DMS53 treated with DMSO at 0.1 percent for 48 hours (cell line): ENCODE measurements around the gene NCOA1.
"Not testable (repeated sequence)": the region's sequence is repeated elsewhere in the genome, so short reads cannot be mapped to it uniquely, and the experiment has no call there.

Source experiments
- DNase-seq: peaks from one replicate; lab custom pipeline; 2025; ENCODE audit not compliant: unreplicated experiment; lab: John Stamatoyannopoulos, UW

The NCOA1 gene

DNA sequence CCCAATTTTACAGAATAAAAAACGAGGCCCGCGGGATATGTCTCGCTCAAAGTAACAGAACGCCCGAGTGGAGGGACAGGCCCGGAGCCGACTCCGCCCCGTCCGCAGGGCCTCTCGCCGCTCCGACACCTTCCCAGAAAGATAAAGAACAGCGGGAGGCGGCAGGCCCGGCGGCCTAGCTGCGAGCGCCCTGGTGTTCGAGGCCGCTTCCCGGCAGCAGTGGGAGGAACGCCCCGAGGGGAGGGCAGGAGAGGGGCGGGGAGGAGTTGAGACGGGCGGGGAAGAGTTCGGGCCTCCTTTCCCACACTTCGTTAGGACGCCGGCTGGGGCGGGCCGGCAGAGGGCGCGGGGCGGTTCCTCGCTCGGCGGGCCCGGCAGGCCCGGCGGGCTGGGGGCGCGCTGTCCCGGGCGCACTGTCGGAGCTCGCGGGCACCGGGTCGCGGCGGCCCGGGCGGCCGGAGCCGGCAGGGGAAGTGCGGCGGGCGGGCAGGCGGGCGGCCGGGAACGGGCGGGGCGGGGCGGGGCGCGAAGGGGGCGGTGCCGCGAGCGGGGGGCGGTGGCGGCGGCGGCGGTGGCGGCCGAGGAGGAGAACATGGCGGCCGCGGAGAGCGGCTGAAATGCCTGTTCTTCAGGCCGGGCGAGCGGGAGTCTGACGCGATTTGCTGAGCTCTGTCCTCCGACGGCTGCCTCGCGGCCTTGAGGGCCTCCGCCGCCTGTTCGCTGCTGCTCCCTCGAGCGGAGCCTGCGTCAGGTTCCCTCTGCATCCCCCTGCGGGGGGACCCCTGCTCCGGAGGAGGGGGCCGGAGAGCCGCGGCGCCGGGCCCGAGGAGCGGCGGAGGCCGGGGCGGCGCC is at the start of gene NCOA1:
Gene NCOA1 (plus strand): TSS at position 565 of the 852 bp plus-strand sequence. CDS start 167,424 bp downstream, outside the sequence.
- DNase-seq, result peak; percentile 65

DNA sequence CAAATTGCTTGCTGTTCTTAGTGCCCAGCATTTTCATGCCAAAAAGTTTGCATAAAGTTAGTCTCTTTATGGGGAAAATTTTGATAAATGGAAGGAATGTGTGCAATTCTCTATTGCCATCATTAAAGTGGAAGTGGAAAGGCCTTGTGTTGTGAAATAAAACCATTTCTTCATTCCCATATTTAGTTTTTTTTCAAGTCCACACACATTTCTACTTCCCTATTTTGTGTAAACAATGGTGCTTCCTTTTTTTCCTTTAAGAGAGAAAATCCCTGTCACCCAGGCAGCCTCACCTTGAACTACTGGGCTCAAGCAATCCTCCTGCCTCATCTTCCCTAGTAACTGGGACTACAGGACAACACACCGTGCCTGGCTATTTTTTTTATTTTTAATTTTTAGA is 42.3 kb upstream of the NCOA1 start:
- no peak for DNase-seq

DNA sequence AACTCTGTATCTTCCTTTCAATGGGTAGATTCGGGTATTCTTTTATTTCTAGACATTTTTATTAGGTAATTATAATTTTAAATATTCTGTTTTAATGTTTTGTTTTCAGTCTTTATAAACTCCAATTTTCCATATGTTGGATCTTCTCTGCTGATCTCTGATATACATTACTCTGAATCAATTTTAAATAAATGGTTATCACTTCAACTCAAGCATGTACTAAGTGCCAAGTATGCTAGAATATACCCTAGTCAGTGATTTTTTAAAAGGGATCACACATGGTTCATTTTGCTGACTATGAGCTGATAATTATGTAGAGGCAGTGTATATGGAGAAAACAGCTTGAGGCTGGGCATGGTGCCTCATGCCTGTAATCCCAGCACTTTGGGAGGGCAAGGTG is 41.7 kb upstream of the NCOA1 start:
- DNase-seq, result no peak

DNA sequence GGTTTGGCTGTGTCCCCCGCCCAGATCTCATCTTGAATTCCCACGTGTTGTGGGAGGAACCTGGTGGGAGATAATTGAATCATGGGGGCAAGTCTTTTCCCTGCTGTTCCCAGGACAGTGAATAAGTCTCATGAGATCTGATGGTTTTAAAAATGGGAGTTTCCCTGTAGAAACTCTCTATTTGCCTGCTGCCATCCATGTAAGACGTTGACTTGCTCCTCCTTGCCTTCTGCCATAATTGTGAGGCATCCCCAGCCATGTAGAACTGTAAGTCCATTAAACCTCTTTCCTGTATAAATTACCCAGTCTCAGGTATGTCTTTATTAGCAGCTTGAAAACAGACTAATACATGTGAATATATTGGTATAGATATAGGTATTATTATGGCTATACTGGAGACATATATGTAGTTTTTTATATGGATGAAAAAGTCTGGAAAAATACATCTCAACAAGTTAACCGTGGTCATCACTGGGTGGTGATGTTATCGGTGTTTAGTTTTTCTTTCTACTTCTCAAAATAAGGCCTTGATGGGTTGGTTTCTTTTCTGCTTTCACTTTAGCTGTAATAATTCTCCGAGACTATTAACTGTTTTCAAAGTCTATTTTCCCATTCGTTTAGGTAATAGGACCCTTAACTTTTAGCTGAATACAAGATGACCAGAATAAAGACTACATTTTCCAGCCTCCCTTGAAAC is 39.1 kb upstream of the NCOA1 start:
- DNase-seq, result no peak

DNA sequence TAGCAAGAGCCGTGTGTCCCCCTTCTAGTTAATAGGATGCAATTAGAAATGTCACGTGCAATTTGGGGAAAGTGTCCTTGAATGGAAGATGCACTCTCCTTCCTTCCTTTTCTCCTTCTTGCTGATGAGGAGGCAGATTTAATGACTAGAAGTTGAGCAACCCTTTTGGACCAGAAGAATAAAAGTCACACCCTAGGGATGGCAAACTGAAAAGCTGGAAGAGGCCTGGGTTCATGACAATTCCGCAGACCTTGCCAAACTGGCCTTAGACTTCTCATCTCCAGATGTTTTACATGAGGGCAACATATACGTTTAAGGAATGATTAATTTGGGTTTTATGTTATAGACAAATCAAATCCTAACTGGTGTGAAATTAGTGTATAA is 38.6 kb upstream of the NCOA1 start:
- no peak for DNase-seq

DNA sequence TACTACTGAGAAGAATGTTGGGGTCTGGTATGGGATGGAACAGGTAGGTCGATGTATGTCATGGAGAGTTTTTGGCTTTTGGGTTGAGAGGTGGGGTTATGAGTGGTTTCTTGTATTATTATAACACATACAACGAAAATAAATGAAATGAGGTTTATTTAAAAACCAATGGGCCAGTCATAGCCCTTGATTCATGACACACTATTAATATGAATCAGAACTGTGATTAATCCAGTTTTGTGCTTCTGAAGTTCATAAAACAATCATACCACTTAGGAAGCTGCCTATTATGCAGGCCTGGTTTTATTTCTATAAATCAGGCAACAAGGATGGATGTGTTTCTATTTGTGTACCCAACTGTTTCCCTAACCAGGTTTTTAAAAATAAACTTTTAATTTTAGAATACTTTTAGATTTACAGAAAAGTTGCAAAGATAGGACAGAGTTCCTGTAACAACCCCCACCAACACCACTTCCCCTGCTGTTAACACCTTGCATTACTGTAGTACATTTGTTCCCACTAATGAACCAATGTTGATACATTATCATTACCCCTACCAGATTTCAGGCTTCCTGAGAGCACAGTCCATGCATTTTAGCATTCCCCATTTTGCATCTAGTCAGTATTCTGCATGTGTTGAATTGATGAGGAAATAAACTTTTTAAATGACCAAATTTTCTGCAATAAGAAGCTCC is 37.5 kb upstream of the NCOA1 start:
- DNase-seq, result no peak

DNA sequence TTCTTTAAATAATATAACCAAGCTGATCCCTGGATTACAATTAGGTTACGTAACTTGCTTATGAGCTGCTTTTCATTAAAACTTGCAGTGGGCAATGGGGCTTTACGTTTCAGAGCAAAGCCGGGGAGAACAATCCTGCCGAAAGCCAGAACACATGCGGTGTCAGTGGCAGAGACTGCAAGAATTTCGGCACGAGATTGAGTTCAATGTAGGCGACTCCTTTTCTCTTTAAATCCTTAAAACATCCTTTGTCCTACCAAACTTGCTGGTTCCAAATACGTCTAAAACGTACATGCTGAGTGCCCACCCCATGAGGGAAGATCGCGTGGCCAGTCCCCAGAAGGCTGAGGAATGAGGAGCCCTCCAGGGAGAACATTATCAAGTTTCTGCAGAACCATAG is 36.8 kb upstream of the NCOA1 start:
- no peak for DNase-seq

DNA sequence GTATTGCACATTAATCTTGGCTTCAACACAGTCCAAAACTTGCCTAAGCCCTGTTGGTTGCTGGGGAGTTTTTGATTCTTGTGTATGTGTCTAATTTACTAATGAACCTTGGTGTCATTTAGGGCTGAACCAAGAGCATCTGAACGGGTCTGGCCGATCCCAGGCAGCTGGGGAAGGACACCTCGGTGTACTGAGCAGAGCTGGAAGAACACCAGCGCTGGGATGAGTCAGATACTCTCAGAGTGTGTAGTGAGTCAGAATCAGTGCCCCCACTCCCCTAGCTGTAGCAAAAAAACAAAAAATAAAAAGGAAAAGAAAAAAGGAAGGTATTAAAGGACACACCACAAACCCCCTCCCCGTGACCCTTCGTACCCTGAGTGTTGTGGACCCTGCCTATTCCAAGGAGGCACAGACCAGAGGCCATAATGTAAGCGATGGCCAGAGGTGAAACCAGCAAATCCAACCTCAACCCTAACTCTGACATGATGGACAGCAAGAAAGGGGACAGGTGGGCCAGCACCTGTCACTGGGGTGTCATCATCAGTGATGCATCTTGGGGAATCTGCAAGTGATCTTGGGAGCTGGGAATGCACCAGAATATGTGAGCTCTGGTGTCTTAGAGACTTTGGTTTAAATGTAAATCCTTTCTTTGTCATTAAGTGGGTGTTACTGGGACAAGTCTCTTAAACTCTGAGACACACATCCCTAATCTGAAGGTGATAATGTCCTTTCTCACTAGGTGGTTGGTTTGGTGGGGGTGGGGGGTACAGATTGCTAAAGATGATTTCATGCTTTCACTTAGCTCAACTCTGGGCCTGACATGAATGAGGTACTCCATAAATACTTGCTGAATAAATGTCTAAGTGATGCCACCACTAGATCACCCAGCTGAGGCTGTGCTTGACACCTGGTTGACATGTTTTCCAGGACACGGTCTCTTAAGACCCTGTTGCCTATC is 34.2 kb upstream of the NCOA1 start:
- DNase-seq, result no peak

DNA sequence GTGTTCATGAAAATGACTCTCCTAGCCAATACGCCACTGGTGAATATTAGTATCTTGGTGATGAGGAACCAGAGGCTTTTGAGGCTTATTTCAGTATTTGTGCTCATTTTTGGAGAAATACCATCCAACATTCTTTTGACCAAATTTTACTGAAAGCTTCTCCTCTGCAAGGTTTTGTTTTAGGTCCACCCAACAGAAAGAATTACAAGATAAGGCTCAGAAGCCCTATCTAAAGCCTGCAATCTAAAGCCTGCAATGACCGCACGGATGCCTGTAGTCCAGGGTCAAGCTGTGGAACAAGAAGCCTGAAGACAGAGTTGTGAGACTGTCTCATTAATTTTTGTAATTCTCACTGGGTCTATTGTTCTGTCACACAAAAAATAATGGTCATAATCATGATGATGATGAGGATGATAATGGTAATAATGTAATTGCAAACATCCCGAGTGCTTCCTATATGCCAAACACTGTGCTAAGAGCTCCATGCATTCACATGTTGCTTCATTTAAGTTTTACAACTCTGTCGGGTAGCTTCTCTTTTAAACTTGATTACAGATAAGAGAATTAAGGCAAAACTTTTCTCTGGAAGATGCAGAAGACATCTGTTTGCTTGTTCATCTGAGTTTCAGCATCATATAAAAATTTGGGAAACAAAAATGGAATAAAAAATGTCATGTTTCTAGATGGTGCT is 33.2 kb upstream of the NCOA1 start:
- no peak for DNase-seq

DNA sequence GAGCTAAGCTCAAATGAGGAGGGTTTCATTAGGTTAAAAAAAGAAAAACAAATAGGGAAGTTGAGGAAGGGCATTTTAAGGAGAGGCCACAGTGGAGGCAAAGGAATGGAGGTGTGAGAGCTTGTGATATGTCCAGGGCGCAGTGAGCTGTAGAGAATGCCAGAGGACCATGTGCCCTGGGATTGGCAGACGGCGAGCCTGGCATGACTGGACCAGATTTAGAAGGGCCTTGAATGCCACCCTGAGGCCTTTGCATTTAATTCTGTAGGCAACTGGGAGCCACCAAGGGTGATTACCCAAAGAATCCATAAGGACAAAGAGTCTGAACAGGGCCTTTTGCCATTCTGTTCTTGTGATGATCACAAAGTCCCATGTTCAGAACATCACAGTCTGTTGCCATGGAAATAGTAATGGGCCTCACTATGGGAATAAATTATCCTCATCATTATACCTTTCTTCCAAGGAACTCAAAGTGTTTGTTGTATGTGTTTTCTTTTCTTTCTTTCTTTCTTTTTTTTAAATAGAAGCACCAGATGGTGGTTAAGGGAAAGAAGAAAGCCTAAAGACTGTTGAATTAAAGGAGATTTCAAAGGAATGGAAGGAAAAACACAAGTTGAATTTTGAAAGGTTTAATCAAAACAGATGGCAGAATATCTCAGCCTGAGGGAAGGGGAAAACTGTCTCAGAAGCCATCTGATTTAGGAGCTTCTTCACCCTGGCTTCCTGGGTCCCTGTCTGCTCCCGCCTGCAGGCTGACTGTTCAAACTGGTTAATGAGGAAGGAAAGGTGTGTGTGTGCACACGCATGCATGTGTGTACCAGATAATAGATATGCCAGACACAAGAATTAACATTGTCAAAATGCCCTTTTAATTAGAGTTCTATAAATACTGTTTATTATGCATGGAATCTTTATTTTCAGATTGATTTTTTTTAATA is 31.6 kb upstream of the NCOA1 start:
- DNase-seq, result no peak

DNA sequence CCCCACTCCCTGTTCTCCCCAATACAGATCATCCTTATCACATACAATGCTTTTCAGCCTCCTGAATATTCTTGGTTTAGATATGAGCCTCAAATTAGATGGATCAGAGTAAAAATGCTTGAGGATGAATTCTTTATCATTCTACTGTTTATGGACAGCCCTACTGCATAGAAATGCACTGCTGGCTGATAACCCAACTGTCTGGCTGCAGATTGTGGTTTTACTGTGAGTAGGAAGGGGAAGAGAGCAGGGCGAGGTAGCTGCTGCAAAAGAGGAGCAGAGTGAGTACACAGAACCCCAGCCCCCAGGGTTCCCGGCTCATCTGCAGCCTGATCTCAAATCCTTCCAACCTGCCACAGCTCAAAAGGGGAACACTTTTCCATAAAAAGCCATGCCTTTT is 29.4 kb upstream of the NCOA1 start:
- DNase-seq, result no peak

DNA sequence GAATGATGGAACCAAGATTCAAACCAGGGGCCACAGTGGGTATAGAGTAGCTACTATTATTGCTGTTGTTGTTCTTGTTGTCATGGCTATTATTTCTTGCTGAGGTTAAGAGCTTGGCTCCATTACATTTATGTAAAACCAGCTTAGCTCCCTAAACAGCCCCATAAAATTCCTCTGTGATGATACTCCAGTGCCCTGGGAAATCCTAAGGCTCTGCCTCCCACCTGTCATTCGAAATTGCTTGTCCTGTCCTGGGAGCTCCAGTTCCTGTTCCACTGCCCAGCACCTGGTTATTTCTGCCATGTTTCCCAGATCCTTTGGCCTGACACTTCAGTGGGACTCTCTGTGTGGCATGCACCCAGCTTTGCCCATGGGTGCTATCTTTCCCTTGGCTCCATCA is 27.8 kb upstream of the NCOA1 start:
- no peak for DNase-seq

DNA sequence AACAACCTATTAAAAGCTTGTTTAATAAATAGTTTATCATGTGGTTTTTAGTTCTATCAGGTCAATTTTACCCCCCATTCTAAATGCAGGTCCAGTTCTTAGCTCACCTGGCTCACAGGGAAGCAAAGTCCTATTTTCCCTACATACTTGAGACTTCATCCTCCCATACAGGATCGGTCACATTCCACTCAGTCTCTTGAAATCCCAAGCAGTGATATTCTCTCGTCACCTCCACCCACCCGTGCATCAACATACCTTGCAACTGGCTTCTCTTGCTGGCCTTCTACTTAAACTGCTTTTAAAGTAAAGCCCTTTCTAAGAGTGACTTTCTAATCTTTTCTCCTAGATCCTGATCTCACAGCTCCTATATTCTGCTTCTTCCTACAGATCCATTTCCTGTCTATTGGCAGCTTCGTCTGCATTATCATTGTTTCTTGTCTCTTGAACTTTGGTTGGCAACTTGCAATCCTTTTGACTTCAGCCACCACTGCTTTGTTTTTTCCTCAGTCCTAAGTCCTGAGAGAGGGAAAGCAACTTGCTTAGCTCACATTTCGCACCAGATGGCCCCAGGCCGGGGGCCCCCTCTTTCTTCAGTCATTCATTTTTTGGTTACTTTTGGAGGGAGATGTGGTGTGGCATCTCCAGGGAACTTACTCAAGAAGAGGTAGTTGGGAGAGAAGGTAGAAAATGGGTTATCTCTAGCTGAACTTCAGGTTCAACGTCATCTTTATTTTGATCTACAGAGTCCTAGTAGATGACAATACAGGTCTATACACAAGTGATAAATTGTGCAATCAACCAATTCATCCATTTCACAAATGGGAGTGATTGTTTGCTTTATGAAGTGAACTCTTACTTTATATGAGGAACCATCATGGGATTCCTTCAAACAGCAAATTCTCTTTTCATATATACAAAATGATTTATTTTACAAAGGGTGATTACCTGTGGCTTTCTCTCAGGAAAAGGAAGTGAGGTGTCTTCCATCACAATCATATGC is 23.9 kb upstream of the NCOA1 start:
- DNase-seq, result no peak

DNA sequence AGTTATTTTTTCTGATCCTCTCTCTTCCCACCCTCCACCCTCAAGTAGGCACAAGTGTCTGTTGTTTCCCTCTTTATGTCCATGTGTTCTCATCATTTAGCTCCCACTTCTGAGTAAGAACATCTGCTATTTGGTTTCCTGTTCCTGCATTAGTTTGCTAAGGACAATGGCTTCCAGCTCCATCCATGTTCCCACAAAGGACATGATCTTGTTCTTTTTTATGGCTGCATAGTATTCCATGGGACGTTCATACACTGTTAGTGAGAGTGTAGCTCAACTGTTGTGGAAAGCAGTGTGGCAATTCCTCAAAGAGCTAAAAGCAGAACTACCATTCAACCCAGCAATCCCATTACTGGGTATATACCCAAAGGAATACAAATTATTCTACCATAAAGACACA is 22.6 kb upstream of the NCOA1 start:
- not testable (repeated sequence) for DNase-seq

DNA sequence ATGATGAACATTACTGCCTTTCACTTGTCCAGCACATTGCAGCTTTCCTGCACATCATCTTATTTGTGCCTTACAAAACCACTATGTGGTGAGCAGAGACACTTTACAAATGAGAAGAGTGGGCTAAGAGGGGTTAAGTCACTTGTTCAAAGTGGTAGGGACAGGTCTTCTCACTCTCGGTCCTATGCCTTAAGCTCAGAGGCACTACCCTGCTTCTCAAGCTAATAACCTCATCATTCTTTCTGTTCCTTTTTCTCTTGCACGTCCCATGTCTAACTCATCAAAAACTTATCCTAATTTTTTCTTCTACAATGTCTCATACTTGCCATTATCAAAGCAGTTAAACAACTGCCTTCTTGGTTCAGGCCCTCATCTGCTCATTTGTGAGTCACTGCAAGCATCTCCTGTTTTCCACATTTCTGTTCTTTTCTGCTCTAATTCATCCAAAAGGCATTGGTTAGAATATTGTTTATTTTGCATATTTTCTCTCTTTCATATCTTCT is 21.9 kb upstream of the NCOA1 start:
- no peak for DNase-seq

DNA sequence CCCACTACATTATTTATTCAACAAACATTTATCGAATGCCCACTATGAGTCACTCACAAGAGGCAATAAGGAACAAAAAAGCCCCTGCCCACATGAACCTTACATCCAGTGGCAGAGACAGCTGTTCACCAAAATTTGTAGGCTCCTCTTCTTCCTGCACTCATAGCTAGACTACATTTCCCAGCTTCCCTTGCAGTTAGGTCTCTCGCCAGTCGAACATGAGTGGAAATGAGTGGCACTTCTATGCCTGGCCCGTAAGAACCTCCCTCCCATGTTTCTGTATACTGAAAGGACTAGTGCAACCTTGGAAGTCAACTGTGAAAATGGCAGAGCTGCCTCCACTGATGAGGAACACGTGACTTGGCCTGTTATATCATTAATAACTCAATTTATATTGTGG is 19.4 kb upstream of the NCOA1 start:
- DNase-seq, result no peak

DNA sequence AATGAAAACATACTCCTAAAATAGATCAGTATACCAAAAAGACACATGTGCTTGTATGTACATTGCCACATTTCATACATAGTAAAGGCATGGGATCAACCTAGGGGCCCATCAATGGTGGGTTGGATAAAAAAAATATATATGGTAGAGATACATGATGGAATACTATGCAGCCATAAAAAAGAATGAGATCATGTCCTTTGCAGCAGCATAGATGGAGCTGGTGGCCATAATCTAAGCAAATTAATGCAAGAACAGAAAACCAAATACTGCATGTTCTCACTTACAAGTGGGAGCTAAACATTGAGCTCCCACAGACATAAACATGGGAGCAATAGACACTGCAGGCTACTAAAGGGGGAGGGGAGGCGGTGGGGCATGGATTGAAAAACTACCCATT is 18.6 kb upstream of the NCOA1 start:
- no peak for DNase-seq

DNA sequence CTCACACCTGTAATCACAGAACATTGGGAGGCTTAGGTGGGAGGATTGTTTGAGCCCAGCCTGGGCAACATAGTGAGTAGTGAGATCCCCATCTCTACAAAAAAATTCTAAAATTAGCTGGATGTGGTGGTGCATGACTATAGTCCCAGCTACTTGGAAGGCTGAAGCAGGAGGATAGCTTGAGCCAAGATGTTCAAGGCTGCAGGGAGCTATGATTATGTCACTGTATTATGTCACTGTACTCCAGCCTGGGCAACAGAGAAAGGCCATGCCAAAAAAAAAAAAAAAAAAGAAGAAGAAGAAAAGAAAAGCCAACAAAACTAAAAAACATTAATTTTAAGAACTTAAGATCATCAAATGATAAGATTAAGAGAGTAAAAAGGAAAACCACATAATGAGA is 17.4 kb upstream of the NCOA1 start:
- DNase-seq, result no peak
